Measurements from ENCODE around the gene PDSS2.
"Not testable (repeated sequence)": the region's sequence is repeated elsewhere in the genome, so short reads cannot be mapped to it uniquely, and the experiment has no call there.

The PDSS2 gene

DNA sequence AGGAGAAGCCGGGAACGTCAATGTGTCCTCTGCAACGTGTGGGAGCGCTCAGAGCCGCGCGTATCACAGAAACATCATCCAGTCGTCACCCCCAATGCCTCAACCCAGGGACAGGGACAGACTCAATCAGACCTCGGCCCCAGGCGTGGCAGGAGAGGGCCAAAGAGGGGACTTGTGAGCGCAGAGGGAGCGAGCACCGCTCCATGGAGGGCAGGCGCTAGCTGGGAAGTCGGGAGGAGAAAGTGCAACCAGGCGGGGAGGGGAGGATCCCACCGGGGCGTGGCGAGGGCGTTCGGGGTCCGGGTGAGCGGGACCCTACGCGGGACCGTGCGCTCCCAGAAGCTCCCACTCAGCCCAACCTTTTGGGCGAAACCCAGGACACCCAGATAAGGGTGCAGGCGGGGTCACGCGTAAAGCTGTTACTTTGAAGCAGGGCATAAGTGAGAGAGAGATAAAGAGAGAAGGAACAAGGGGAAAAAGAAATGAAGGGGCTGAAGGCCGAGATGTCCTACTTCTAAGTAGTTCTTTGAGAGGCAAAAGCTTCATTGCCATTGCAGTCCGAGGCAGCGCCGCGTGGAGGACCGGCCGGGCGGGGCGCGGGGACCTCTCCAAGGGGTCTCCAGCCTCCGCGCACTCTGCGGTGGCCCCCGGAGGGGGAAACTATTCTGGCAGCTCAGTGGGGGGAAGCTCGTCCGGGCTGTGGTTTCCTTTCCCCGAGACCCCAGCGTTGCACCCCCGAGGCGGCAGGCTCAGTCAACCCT lies 29.7 kb upstream of the PDSS2 start:
- Mint-ChIP-seq H3K36me3 (ENCODE audit: low read depth) (no peaks in the 10 kb centered on the region), H3K4me3 (peak overlapping the region; percentile 96), H3K27ac (peak overlapping the region; percentile 84), H3K9me3 (no peaks in the 10 kb centered on the region), H3K4me1 (peaks cover 20% of the 10 kb centered on the region), H3K27me3 (peaks cover 63% of the 10 kb centered on the region)
- DNase-seq (peak; percentile 27), ATAC-seq (peak; percentile 38)

DNA sequence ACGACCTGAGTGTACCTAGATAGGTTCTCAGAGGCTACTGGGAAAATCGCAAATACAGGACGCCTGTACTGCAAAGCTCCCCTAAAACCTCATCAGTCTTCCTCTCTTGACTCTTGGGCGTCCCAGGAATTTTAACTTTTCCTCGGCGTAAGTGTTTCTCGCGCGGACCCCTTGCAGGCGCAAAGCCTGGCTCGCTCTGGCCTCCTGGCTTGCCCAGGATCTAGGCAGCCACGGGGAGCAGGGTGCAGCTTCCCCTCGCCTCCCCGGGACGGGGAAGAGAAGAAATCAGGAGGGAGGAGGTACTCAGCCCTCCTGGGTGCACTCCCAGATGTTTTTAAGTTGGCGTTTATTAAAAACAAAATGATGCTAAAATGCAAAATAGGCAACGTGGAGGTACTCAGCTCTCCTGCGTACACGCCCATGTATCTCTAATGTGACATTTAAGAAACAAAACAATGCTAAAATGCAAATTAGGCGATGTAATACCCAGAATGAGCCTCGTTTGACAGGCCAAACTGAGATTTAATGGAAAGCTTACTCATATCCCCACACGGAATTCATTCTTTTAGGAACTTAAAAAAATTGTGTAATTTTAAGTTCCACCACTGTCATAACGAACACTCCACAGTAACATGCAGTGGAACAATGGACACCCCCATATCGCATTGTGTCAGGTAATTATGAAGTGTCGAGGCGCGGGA lies 29.0 kb upstream of the PDSS2 start:
- DNase-seq (peak; percentile 2), ATAC-seq (peak; percentile 10)
- peaks cover 20% of the 10 kb centered on the region for H3K4me1 Mint-ChIP-seq
- H3K4me3 Mint-ChIP-seq: peak overlapping the region; percentile 96
- no peaks in the 10 kb centered on the region for H3K36me3 Mint-ChIP-seq (ENCODE audit: low read depth)
- peaks cover 64% of the 10 kb centered on the region for H3K27me3 Mint-ChIP-seq
- H3K27ac Mint-ChIP-seq: peak overlapping the region; percentile 84
- no peaks in the 10 kb centered on the region for H3K9me3 Mint-ChIP-seq

DNA sequence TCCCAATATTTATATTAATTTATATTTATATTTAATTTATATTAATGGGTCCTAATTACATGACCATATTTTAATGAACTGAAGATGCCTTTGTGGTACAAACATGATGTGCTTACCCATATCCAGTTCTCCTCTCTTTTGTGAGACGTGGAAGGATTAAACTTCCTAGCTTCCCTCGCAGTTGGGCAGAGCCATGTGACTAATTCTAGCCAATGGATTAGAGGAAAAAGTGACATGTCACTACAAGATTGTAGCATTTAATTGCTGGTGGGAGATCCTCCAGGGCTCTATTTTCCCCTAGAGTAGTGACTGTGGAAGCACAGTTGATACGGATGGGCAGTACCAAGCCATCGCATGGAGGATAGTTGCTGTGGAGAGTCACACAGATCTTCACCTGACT lies 25.8 kb upstream of the PDSS2 start:
- ATAC-seq: no peak
- H3K9me3 Mint-ChIP-seq: no peaks in the 10 kb centered on the region
- DNase-seq: no peak
- H3K4me3 Mint-ChIP-seq: no peak overlapping the region
- no peak overlapping the region for H3K27ac Mint-ChIP-seq
- peaks cover 67% of the 10 kb centered on the region for H3K27me3 Mint-ChIP-seq
- no peaks in the 10 kb centered on the region for H3K36me3 Mint-ChIP-seq (ENCODE audit: low read depth)
- H3K4me1 Mint-ChIP-seq: peaks cover 12% of the 10 kb centered on the region

GRCh38 chr6:107479089-107479690 lies 19.8 kb upstream of the PDSS2 start:
- ATAC-seq (no peak), DNase-seq (no peak)
- Mint-ChIP-seq H3K27me3 (peaks cover 37% of the 10 kb centered on the region), H3K27ac (no peak overlapping the region), H3K36me3 (ENCODE audit: low read depth) (no peaks in the 10 kb centered on the region), H3K4me1 (no peaks in the 10 kb centered on the region), H3K9me3 (no peaks in the 10 kb centered on the region), H3K4me3 (no peak overlapping the region)

DNA sequence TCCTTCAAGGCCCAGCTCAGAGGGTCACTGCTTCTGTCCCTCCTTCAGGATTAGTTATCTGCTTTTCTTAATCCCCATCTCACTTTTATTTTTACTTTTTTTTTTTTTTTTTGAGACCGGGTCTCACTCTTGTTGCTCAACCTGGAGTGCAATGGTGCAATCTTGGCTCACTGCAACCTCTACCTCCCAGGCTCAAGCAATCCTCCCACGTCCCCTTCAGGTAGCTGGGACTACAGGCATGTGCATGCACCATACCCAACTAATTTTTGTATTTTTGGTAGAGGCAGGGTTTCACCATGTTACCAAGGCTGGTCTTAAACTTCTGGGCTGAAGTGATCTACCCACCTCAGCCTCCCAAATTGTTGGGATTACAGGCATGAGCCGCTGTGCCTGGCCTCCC lies 16.5 kb upstream of the PDSS2 start:
- not testable (repeated sequence) for DNase-seq; H3K36me3 Mint-ChIP-seq (ENCODE audit: low read depth); H3K4me3 Mint-ChIP-seq; H3K4me1 Mint-ChIP-seq; ATAC-seq; H3K27ac Mint-ChIP-seq; H3K9me3 Mint-ChIP-seq
- peaks cover 23% of the 10 kb centered on the region for H3K27me3 Mint-ChIP-seq

DNA sequence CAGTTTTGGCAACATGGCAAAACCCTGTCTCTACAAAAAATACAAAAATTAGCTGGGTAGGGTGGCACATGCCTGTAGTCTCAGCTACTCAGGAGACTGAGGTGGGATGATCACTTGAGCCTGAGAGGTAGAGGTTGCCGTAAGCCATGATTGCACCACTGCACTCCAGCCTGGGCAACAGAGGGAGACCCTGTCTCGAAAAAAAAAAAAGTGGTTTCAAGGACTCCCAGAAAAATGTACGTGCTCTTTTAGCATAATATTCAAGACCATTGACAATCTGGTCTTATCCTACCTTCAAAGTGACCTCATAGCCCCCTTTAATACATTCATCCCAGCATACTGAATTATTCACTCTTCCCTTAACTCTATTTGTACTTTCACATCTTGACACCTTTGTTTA lies 16.0 kb upstream of the PDSS2 start:
- H3K27me3 Mint-ChIP-seq: peaks cover 19% of the 10 kb centered on the region
- H3K4me3 Mint-ChIP-seq; H3K27ac Mint-ChIP-seq; DNase-seq; H3K4me1 Mint-ChIP-seq; H3K36me3 Mint-ChIP-seq (ENCODE audit: low read depth); H3K9me3 Mint-ChIP-seq; ATAC-seq: not testable (repeated sequence)

DNA sequence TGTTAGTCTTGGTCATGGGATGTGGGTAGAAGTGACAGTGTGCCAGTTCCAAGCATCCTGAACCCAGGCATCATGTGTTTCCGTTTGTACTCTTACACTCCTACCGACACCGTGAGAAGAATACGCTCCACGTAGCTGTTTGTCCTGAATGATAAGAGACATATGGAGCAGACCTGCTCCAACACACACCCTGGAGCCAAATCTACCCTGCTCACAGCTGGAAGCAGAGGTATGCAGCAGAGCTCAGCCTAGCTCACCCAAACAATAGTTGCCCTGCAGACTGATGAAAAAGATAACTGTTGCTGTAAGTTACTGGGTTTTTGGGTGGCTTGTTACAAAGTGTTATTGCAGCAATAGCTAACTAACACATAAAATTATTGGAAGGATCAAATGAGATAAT lies 14.3 kb upstream of the PDSS2 start:
- no peaks in the 10 kb centered on the region for H3K9me3 Mint-ChIP-seq
- no peaks in the 10 kb centered on the region for H3K36me3 Mint-ChIP-seq (ENCODE audit: low read depth)
- no peak overlapping the region for H3K27ac Mint-ChIP-seq
- DNase-seq (no peak), ATAC-seq (no peak)
- no peak overlapping the region for H3K4me3 Mint-ChIP-seq
- H3K27me3 Mint-ChIP-seq: peaks cover 21% of the 10 kb centered on the region
- no peaks in the 10 kb centered on the region for H3K4me1 Mint-ChIP-seq

GRCh38 chr6:107470364-107470763 lies 11.0 kb upstream of the PDSS2 start:
- Mint-ChIP-seq H3K4me1 (no peaks in the 10 kb centered on the region), H3K9me3 (no peaks in the 10 kb centered on the region), H3K27me3 (peaks cover 13% of the 10 kb centered on the region), H3K27ac (no peak overlapping the region), H3K36me3 (ENCODE audit: low read depth) (no peaks in the 10 kb centered on the region), H3K4me3 (no peak overlapping the region)
- no peak for DNase-seq
- ATAC-seq: no peak

GRCh38 chr6:107466062-107466461 lies 6.7 kb upstream of the PDSS2 start:
- Mint-ChIP-seq H3K36me3 (ENCODE audit: low read depth) (no peaks in the 10 kb centered on the region), H3K27ac (no peak overlapping the region), H3K4me3 (no peak overlapping the region), H3K9me3 (no peaks in the 10 kb centered on the region), H3K27me3 (peaks cover 5% of the 10 kb centered on the region), H3K4me1 (no peaks in the 10 kb centered on the region)
- DNase-seq: no peak
- ATAC-seq: no peak

GRCh38 chr6:107460083-107460631 lies 793 bp upstream of the PDSS2 start:
- no peak for DNase-seq
- Mint-ChIP-seq H3K4me3 (peak overlapping the region; percentile 92), H3K36me3 (ENCODE audit: low read depth) (peaks cover 1% of the 10 kb centered on the region), H3K9me3 (no peaks in the 10 kb centered on the region), H3K27me3 (no peaks in the 10 kb centered on the region), H3K4me1 (peaks cover 19% of the 10 kb centered on the region), H3K27ac (peak overlapping the region; percentile 94)
- ATAC-seq: no peak

DNA sequence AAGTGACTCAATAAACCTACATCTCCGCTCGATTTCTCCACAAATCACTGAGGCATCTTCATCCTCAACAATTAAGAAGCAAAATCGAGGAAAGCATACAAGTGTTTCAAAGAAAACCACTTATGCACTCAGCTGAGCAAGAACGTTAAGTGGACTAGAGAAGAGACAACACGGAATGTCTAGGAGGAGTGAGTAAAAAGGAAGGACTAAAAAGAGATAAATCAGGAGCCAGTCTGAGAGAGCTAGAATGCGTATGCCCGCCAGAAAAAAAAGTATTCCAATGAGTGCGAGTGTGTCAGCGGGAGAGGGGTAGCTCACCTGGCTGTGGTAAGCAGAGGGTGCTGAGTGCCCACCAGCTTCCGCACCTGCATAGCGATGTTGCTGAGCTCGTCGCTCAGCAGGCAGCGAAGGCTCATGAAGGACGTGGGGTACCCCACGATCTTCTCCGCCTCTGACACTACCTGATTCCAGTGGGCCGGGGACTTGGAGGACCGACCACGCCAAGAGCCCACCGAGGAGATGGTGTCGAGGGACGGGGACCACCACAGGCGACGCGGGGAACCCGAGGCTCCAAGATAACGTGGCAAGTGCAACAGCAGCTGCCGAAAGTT lies 587 bp downstream of the PDSS2 start:
- peaks cover 21% of the 10 kb centered on the region for H3K4me1 Mint-ChIP-seq
- H3K36me3 Mint-ChIP-seq (ENCODE audit: low read depth): peaks cover 1% of the 10 kb centered on the region
- no peaks in the 10 kb centered on the region for H3K27me3 Mint-ChIP-seq
- ATAC-seq (peak; percentile 21), DNase-seq (peak; percentile 37)
- peak overlapping the region; percentile 94 for H3K27ac Mint-ChIP-seq
- H3K9me3 Mint-ChIP-seq: no peaks in the 10 kb centered on the region
- peak overlapping the region; percentile 92 for H3K4me3 Mint-ChIP-seq

DNA sequence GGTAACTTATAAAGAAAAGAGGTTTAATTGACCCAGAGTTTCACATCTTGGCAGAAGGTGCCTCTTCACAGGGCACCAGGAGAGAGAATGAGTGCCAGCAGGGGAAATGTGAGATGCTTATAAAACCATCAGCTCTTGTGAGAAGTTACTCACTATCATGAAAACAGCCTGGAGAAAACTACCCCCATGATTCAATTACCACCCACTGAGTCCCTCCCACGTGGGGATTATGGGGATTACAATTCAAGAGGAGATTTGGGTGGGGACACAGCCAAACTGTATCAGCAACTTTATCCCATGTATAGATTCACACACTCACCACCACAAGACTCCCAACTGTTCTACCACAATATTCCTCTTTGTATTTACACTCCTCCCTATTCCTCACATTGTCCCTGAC lies 10.6 kb downstream of the PDSS2 start:
- Mint-ChIP-seq H3K27me3 (no peaks in the 10 kb centered on the region), H3K27ac (no peak overlapping the region), H3K36me3 (ENCODE audit: low read depth) (peaks cover 52% of the 10 kb centered on the region), H3K4me3 (no peak overlapping the region), H3K4me1 (peaks cover under 1% of the 10 kb centered on the region), H3K9me3 (peaks cover 35% of the 10 kb centered on the region)
- ATAC-seq (no peak), DNase-seq (no peak)

- Mint-ChIP-seq H3K27me3 (no peaks in the 10 kb centered on the region), H3K36me3 (ENCODE audit: low read depth) (peaks cover 49% of the 10 kb centered on the region), H3K4me3 (no peak overlapping the region), H3K4me1 (peaks cover 3% of the 10 kb centered on the region), H3K27ac (no peak overlapping the region), H3K9me3 (peaks cover 35% of the 10 kb centered on the region)
- no peak for ATAC-seq
- no peak for DNase-seq
Observed at GRCh38 chr6:107447663-107448216, 11.6 kb downstream of the PDSS2 start.

DNA sequence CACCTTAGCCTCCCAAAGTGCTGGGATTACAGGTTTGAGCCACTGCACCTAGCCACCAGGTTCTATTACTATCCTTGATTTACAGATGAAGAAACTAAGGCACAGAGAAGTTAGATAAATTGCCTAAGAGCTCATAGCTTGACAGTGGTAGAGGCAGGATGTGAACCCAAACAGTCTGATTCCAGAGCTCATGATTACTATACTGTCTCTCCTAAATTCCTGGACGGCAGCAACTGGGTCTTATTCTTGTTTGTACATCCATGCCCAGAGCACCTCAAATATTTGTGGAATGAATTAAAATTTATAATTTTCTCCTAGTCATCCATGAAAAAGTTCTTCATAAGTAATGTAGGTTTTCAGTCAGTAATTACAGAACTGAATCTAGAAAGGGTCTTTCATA lies 15.1 kb downstream of the PDSS2 start:
- Mint-ChIP-seq H3K9me3 (peaks cover 24% of the 10 kb centered on the region), H3K27ac (no peak overlapping the region), H3K27me3 (no peaks in the 10 kb centered on the region), H3K4me3 (no peak overlapping the region), H3K36me3 (ENCODE audit: low read depth) (peaks cover 34% of the 10 kb centered on the region), H3K4me1 (peaks cover 9% of the 10 kb centered on the region)
- DNase-seq (no peak), ATAC-seq (no peak)
